ENCODE data around the gene TBR1. TPM values are rescaled to one million over a fixed set of nuclear protein-coding genes. Genes with fewer than 3 reads are reported as not detected.

The TBR1 gene
- total RNA-seq: 0.09 and 0.11 TPM in 2 replicates
- polyA plus RNA-seq: 0.05 and 0.14 TPM in 2 replicates
- 0.01 and 0.07 TPM in 2 replicates for polyA plus RNA-seq (2011; cell fraction: cytosol; rRNA removed)
- polyA plus RNA-seq (2011; cell fraction: nucleus; rRNA removed): 0.18 and 0.25 TPM in 2 replicates
- 0.04 TPM in 1 of 2 replicates, not detected in the other for polyA plus RNA-seq (2012)
- 0.02 TPM in 1 of 2 replicates, not detected in the other for polyA minus RNA-seq
- polyA minus RNA-seq (2011; cell fraction: cytosol; rRNA and poly(A)+ RNA removed): not detected
- polyA minus RNA-seq (2011; cell fraction: nucleus; rRNA and poly(A)+ RNA removed): 0.48 and 0.72 TPM in 2 replicates
- percentile 22 among the genes with signal in this experiment for Bru-seq, nascent RNA
- percentile 27 among the genes with signal in this experiment for BruChase-seq, experiment 1, labeled RNA remaining after a 6-hour chase
- BruChase-seq, experiment 2, labeled RNA remaining after a 2-hour chase: percentile 26 among the genes with signal in this experiment
- long read RNA-seq: 0 reads

GRCh38 chr2:161415987-161416707 is at the start of gene TBR1:
TSS of gene TBR1 (plus strand) at chr2:161416297. CDS start at chr2:161416411, 114 bp downstream.
- H3K79me2 ChIP-seq (ENCODE audit: control insufficient read depth, insufficient read depth, low read length): no peaks in the 10 kb centered on the region
- peaks cover 12% of the 10 kb centered on the region for H3K4me1 ChIP-seq (ENCODE audit: control insufficient read depth, extremely low read depth, insufficient read depth, low read length)
- peaks cover 60 to 67% of the 10 kb centered on the region in 2 experiments for H3K27me3 ChIP-seq (ENCODE audit: control insufficient read depth in 2 of 2, insufficient read depth in 2 of 2, low read length in 2 of 2)
- dilution Hi-C loops (cut with MboI; ENCODE audit: extremely low pct_ligation_motif_present, low sequenced_read_pairs) (no loop called here), intact Hi-C loops (cut with micrococcal nuclease) (no loop called here)
- no peaks in the 10 kb centered on the region for H4K20me1 ChIP-seq (replicated peaks; ENCODE audit: control insufficient read depth, extremely low read depth, insufficient read depth, low read length)
- H3K27ac ChIP-seq (ENCODE audit: insufficient read depth, low read depth, low read length): no peak within 1 kb of the TSS
- BruUV-seq (replicated peaks): no TSS peak
- no peaks in the 10 kb centered on the region for H3K9me3 ChIP-seq (replicated peaks; ENCODE audit: control insufficient read depth, insufficient read depth, low read length)
- H3K4me2 ChIP-seq (ENCODE audit: insufficient read depth, low read length): peak within 1 kb of the TSS; percentile 30
- no peak within 1 kb of the TSS for H2AFZ ChIP-seq (ENCODE audit: low read depth, low read length)
- H3K9ac ChIP-seq (replicated peaks; ENCODE audit: extremely low read depth, insufficient read depth, low read length): no peak within 1 kb of the TSS
- H3K36me3 ChIP-seq (ENCODE audit: control insufficient read depth in 2 of 2, extremely low read depth in 1 of 2, insufficient read depth in 2 of 2, low read length in 2 of 2): no peaks in the 10 kb centered on the region
- POLR2A ChIA-PET: no interaction called here
- TF ChIP-seq FOS (IDR thresholded peaks at IDR 0.05; ENCODE audit: borderline replicate concordance, insufficient read depth, low read length): no peak
- TF ChIP-seq JUN (IDR thresholded peaks at IDR 0.05; ENCODE audit: borderline replicate concordance, insufficient read depth, insufficient read length, low read depth): no peak
- no peak for TF ChIP-seq MAX (IDR thresholded peaks at IDR 0.05; ENCODE audit: insufficient read depth, insufficient read length)
- TF ChIP-seq EZH2 (IDR thresholded peaks at IDR 0.05; ENCODE audit: borderline replicate concordance, low read depth, low read length, severe bottlenecking): no peak
- TF ChIP-seq GATA2 (IDR thresholded peaks at IDR 0.05; ENCODE audit: insufficient read depth, insufficient read length, low read depth, low read length): no peak
- no peak for TF ChIP-seq MYC (IDR thresholded peaks at IDR 0.05; ENCODE audit: low read depth, low read length)
- TF ChIP-seq POLR2AphosphoS5 (IDR thresholded peaks at IDR 0.05; ENCODE audit: insufficient read depth, low read depth, low read length): no peak
- TF ChIP-seq CTCF (IDR thresholded peaks at IDR 0.05; ENCODE audit: extremely low read depth in 1 of 2, insufficient read depth in 1 of 2, low read depth in 1 of 2, low read length in 2 of 2): no peak
- no peak for TF ChIP-seq POLR2A (IDR thresholded peaks at IDR 0.05; ENCODE audit: low read depth, low read length)
- FAIRE-seq: peak; percentile 62
- no peak within 1 kb of the TSS for H3K4me3 ChIP-seq (replicated peaks in 1 of 3; ENCODE audit: insufficient read depth in 1 of 3, low read depth in 1 of 3, low read length in 3 of 3)
- DNase-seq (ENCODE audit: low read depth, low spot score): no peak
- CTCF ChIA-PET: interaction anchor here (1.1 to 1.5 kb wide), 2 partner anchors 9 to 11 kb away, joined by 4 read pairs; no protein-coding TSS in a partner anchor
- H3K9me1 ChIP-seq (replicated peaks; ENCODE audit: control insufficient read depth, extremely low read depth, insufficient read depth, low read length): no peaks in the 10 kb centered on the region

Data from endothelial cell of umbilical vein (primary cell).